HuH-7.5 (cell line): ENCODE data around the gene SLC2A13.

Experiments used
- DNase-seq: peaks from one replicate; pipeline ENCODE4 v3.0.0; 2011; ENCODE audit warnings: low spot score

SLC2A13 gene

GRCh38 chr12:40105515-40106201 lies at the start of gene SLC2A13:
Gene SLC2A13, minus strand, starts transcription at chr12:40106081. Its CDS starts 273 bp downstream, at chr12:40105808.
- peak; percentile 84 for DNase-seq

- DNase-seq: no peak
Observed at GRCh38 chr12:40154381-40154780, 48.5 kb upstream of the SLC2A13 start.

DNA sequence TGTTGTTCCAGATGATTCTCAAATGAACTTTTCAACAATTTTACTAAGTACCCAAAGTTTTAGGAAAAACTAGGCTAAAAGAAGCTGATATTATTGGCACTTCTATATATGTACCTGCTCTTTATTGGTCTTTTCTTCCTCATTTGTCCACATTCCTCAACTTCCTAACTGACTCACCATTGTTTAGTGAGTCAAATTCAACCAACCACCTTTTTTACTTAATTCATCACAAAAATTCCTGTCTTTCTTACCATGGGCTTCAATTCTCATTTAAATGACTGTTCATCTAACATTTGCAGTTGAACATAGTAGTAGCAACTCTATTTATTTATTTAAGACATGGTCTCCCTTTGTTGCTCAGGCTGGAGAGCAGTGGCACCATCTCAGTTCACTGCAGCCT lies 47.6 kb upstream of the SLC2A13 start:
- DNase-seq: no peak

- DNase-seq: no peak
Observed at GRCh38 chr12:40152783-40153383, 47.0 kb upstream of the SLC2A13 start.

GRCh38 chr12:40149673-40150260 lies 43.9 kb upstream of the SLC2A13 start:
- DNase-seq: no peak

DNA sequence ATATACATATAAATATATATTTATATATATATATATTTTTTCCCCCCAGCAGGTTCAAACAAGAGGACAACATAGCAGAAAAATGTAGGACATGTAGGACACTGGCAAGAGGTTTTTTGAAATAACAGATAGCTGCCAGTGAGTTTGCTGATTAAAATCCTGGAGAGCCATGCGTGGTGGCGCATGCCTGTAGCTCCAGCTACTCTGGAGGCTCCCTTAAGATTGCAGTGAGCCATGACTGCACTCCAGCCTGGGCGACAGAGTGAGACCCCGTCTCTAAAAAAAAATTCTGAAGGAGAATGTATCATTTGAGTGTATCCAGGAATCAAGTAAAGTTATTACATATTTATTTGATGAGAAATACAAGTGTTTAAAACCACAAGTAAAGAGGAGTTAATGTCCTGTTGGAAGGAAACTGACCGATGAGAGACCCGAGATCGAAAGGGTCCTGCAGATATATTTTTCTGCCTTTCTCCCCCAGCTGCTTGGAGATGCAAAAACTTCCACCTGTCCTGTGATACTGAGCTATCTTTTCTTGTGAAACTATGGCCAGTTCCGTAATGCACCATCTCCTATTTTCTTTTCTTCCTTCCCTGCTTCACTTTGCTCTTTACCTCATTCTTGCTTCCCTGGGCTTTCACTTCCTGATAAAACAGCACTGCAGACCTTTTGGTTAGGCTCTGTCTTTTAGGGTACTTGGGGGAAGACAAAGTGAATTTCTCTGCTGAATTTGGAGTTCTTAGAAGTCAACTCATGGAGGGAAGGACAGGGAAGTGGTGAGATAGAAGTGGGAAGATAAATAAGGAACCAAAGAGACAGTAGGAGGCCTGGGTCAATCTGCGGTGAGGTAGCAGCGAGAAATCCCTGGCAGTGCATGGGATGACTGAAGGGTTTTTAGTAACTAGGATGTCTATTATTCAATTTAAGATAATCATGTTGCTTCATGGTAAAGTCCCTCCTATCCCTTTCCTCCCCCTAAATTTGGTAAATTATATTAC lies 41.2 kb upstream of the SLC2A13 start:
- DNase-seq: no peak

DNA sequence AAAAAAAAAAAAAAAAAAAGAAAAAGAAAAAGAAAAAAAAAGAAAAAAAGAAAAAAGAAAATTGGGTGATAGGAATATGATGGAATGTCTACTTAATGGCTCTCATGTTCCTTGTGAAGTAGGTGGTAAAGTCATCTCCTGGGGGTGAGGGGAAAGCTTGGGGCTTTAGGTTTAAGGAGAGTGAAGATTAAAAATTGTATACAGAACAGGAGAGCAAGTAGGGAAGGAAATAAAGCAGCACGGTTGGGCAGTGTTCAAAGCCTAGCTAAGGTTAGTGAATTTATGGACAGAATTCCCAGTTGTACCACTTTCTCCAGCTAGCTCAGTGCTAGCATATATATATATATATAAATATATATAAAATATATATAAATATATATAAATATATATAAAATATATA lies 40.0 kb upstream of the SLC2A13 start:
- no peak for DNase-seq

- DNase-seq: no peak
Observed at GRCh38 chr12:40144023-40144422, 38.1 kb upstream of the SLC2A13 start.

- DNase-seq: no peak
Observed at GRCh38 chr12:40142001-40142744, 36.3 kb upstream of the SLC2A13 start.

- DNase-seq: no peak
Observed at GRCh38 chr12:40138526-40138925, 32.6 kb upstream of the SLC2A13 start.

- DNase-seq: no peak
Observed at GRCh38 chr12:40137252-40137651, 31.4 kb upstream of the SLC2A13 start.

DNA sequence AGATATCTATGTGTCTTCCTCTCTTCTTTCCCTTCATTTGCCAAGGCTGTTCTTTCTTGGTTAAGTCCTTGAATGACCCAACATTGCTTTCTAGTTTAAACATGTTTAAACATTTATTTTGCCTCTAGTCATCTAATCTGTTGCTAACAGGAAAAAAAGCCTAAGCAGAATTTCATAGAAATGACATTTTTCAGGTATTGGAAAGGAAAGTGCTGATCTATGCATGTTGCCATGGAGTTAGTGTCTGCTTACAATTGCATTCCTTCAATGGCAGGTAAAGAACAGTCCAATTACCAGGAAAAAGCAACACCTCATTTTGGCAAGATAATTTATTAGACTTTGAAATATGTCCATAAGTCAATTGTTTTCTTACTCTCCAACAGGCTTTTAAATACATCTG lies 21.5 kb upstream of the SLC2A13 start:
- no peak for DNase-seq

- DNase-seq: no peak
Observed at GRCh38 chr12:40123496-40123895, 17.6 kb upstream of the SLC2A13 start.

- DNase-seq: no peak
Observed at GRCh38 chr12:40122842-40123241, 17.0 kb upstream of the SLC2A13 start.

DNA sequence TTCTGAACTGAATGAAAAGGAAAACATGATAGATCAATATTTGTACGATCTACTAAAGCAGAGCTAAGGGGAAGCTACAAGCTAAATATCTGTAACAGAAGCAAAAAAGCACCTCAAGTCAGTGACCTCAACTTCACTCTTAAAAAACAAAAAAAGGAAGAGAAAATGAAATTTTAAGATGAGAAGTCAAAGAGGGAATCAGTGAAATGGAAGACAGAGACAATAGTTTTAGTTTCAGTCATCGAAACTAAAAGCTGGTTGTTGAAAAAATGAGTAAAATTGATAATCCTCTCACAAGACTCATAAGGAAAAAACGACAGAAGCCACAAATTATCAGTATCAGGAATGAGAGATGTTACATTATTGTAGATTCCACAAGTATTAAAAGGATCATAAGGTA lies 11.9 kb upstream of the SLC2A13 start:
- no peak for DNase-seq

GRCh38 chr12:40110586-40110985 lies 4.7 kb upstream of the SLC2A13 start:
- no peak for DNase-seq

DNA sequence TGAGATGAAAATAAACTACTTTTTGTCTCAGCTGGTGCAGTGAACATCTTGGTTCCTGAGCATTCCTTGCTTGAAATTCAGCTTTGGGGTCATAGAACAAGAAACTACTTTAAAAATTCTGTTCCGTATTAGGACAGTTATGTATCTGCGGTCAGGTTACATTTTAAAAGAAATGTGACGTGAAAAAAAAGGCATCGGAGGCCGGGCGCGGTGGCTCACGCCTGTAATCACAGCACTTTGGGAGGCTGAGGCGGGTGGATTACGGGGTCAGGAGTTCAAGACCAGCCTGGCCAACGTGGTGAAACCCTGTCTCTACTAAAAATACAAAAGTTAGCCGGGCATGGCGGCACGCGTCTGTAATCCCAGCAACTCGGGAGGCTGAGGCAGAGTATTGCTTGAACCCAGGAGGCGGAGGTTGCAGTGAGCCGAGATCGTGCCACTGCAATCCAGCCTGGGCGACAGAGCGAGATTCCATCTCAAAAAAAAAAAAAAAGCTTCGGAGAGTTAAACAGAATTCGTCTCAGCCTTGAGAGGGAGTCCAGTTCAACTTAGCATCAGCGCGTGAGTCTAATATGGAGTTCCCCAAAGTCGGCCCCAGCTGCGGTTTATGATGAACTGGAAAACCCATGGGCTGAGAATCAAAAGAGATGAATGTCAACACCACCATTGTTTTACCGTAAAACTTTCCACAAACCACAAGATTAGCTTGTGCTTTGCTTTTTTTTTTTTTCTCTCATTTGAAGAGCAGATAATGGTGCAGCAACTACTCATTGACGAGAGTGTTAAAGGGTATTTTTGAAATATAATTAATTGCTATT lies 2.1 kb upstream of the SLC2A13 start:
- no peak for DNase-seq

- DNase-seq: peak; percentile 66
Observed at GRCh38 chr12:40107098-40107802, 1.4 kb upstream of the SLC2A13 start.

- no peak for DNase-seq
Observed at GRCh38 chr12:40106655-40107054, 774 bp upstream of the SLC2A13 start.

GRCh38 chr12:40106202-40106533 lies 287 bp upstream of the SLC2A13 start:
- DNase-seq: no peak

GRCh38 chr12:40105265-40105514 lies 691 bp downstream of the SLC2A13 start:
- no peak for DNase-seq
